Effector memory CD8-positive, alpha-beta T cell (primary cell): ENCODE results near the gene GCNT4.
"Not testable (repeated sequence)": the region's sequence is repeated elsewhere in the genome, so short reads cannot be mapped to it uniquely, and the experiment has no call there.

Source experiments
- ATAC-seq: fragments of 150-1000 bp; cut with Tn5 transposase; replicated peaks from 2 replicates; pipeline ENCODE4 v1.10.0; 2021; ENCODE audit warnings: mild to moderate bottlenecking, moderate library complexity
- DNase-seq, 3 experiments: peaks; one replicate each; pipeline ENCODE4 v3.0.0; 2021
- H3K27ac Mint-ChIP-seq, 2 donors: one replicate each; pipeline ENCODE4 v1.8.0; 2022; ENCODE audit warnings: mild to moderate bottlenecking in 2 of 2, mixed read lengths in 2 of 2, moderate library complexity in 2 of 2
- H3K27me3 Mint-ChIP-seq, 2 donors: one replicate each; pipeline ENCODE4 v1.8.0; 2022; ENCODE audit warnings: mixed read lengths in 2 of 2
- H3K36me3 Mint-ChIP-seq: one replicate; pipeline ENCODE4 v1.8.0; 2022; ENCODE audit warnings: mild to moderate bottlenecking, moderate library complexity, mixed read lengths; ENCODE audit not compliant: insufficient read depth
- H3K4me1 Mint-ChIP-seq, 2 donors: one replicate each; pipeline ENCODE4 v1.8.0; 2022; ENCODE audit warnings: low read depth in 2 of 2, mixed read lengths in 2 of 2
- H3K4me3 Mint-ChIP-seq, 2 donors: one replicate each; pipeline ENCODE4 v1.8.0; 2022; ENCODE audit warnings: mild to moderate bottlenecking in 2 of 2, mixed read lengths in 2 of 2, moderate library complexity in 2 of 2
- H3K9me3 Mint-ChIP-seq, 2 donors: one replicate each; pipeline ENCODE4 v1.8.0; 2022; ENCODE audit warnings: mixed read lengths in 2 of 2
- total RNA-seq, 9 experiments: gene quantifications; one replicate each; lab custom pipeline; 2026; lab: John Stamatoyannopoulos, UW

The GCNT4 gene, protein sequence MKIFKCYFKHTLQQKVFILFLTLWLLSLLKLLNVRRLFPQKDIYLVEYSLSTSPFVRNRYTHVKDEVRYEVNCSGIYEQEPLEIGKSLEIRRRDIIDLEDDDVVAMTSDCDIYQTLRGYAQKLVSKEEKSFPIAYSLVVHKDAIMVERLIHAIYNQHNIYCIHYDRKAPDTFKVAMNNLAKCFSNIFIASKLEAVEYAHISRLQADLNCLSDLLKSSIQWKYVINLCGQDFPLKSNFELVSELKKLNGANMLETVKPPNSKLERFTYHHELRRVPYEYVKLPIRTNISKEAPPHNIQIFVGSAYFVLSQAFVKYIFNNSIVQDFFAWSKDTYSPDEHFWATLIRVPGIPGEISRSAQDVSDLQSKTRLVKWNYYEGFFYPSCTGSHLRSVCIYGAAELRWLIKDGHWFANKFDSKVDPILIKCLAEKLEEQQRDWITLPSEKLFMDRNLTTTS
- total RNA-seq: 6.1 to 140 (median 16.0) reads per million in 9 experiments

DNA sequence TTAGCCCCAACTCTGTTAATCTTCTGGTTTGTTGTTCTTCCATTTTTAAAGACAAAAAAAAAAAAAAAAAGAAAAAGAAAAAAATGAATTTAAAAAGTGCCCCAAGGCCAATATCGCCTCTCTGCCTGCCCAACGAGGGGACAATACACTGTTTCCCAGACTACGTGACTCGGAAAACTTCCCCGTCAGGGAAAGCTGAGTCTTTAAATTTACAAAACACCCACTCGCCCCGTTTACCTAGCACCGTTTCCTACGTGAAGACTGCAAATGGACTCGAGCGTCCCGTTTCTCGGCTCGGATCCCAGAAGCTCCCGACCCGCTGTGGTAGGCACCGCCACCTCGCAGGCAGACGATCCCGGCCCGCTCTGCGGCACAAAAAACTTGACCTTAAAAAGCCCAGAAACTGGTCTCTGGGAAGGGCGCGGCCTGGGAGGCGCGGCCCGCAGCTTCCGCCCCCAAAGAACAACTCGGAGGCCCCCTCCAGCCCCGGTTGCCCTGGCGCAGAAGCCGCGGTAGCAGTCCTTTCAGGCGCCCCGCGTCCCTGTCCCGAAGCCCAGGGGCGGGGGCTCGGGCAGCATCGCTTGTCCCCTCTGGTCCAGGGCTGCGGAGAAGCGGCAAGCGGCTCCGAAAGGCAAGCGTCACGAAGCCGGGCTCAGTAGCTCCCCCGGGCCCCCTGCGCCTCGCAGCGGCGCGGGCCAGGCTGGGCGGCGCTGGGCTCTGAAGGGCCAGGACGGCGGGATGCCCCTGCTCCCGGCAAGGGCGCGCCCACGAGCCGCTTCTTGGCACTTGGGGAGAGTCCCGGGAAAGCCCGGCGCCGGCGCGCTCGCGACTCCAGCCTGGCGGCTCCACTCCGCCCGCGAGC is at the start of gene GCNT4:
GCNT4 (minus strand) TSS at position 367 of the 862 bp plus-strand sequence. CDS start 22,521 bp downstream, outside the sequence.
- Mint-ChIP-seq H3K4me1 (peaks cover 61 to 66% of the 10 kb centered on the region in 2 donors), H3K4me3 (peak within 1 kb of the TSS; percentile 61 to 92), H3K36me3 (peaks cover 9% of the 10 kb centered on the region), H3K27me3 (peaks cover 6 to 9% of the 10 kb centered on the region in 2 donors), H3K9me3 (no peaks in the 10 kb centered on the region), H3K27ac (peak within 1 kb of the TSS; percentile 90 to 93)
- ATAC-seq (peak; percentile 37), DNase-seq (peak; percentile 22 to 35 (median 25))

DNA sequence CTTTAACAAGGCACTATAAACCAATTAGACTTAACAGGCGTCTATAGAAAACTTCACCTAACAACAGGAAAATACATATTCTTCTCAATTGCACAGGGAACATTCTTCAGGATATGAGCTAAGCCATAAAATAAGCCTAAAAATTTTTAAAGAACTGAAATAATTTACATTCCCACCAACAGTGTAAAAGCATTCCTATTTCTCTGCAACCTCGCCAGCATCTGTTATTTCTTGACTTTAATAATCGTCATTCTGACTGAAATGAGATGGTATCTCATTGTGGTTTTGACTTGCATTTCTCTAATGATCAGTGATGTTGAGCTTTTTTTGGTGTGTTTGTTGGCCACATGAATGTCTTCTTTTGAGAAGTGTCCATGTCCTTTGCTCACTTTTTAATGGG is 43.6 kb upstream of the GCNT4 start:
- not testable (repeated sequence) for DNase-seq, H3K27me3 Mint-ChIP-seq, H3K27ac Mint-ChIP-seq, ATAC-seq, H3K4me3 Mint-ChIP-seq, H3K4me1 Mint-ChIP-seq, H3K9me3 Mint-ChIP-seq, H3K36me3 Mint-ChIP-seq

DNA sequence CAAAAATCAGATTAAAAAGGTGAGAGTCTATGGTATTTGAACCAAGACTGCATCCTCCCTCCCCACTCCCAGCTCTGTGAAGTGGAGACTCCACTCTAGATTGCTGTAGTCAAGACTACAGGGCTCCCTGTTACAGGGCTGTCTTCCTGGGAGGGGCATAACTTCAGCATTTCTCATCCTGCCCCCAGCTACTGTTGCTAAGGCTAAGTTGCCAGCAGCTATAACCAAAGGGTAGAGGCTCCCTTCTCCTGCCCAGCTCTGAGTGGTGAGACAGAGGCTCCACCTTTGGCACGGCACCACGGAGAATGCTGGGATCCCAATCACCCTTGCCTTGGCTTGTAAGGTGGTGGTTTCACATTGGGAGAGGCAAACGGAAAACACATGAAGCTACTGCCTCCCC is 39.2 kb upstream of the GCNT4 start:
- ATAC-seq (no peak), DNase-seq (no peak)
- Mint-ChIP-seq H3K4me1 (peaks cover 0 to 3% of the 10 kb centered on the region in 2 donors), H3K9me3 (no peaks in the 10 kb centered on the region), H3K36me3 (no peaks in the 10 kb centered on the region), H3K27me3 (no peaks in the 10 kb centered on the region), H3K4me3 (no peak overlapping the region), H3K27ac (no peak overlapping the region)

DNA sequence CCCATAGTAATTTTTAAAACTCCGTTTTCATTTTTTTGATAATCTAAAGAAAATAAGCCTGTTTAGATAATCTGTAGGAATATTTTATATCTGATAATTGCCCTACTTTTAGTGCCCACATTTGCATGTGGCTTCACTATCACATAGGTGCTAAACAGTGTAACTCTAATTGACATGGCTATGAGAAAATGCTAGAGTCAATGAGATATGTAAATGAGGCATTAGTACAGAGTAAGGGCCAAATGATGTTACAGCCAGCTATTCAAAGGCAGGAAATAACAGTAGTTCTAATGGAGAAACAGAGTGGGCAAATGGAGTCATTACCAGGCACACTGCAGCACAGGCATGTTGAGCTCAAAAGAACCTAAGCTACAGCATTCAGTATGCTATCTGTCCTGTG is 37.3 kb upstream of the GCNT4 start:
- Mint-ChIP-seq H3K27me3 (no peaks in the 10 kb centered on the region), H3K9me3 (no peaks in the 10 kb centered on the region)

DNA sequence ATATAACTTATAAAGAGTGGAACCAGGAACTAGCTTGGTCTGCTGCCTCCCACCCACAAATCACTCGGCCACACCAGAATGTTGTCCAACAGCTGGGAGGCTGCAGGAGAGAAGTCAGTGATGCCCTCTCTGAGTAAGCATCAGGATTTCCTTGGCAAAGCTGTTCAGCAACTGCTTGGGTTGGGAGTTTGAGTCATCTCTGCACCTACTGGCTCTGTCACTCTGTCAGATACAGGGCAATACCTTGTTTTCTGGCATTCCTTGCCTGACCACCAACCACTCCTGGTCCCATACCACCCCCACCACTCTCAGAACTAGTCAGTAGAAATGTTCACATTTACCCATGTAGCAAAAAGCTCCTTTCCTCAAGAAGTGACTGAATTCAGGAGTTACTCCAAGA is 36.8 kb upstream of the GCNT4 start:
- Mint-ChIP-seq H3K9me3 (no peaks in the 10 kb centered on the region), H3K4me3 (no peak overlapping the region), H3K4me1 (peaks cover 0 to 1% of the 10 kb centered on the region in 2 donors), H3K36me3 (no peaks in the 10 kb centered on the region), H3K27me3 (no peaks in the 10 kb centered on the region), H3K27ac (no peak overlapping the region)
- DNase-seq: no peak
- no peak for ATAC-seq

More for the DNA sequence above, 37.3 kb upstream of the GCNT4 start:
- Mint-ChIP-seq H3K27ac (no peak overlapping the region), H3K36me3 (no peaks in the 10 kb centered on the region), H3K4me3 (no peak overlapping the region), H3K4me1 (peaks cover 0 to 1% of the 10 kb centered on the region in 2 donors)
- ATAC-seq (no peak), DNase-seq (no peak)

DNA sequence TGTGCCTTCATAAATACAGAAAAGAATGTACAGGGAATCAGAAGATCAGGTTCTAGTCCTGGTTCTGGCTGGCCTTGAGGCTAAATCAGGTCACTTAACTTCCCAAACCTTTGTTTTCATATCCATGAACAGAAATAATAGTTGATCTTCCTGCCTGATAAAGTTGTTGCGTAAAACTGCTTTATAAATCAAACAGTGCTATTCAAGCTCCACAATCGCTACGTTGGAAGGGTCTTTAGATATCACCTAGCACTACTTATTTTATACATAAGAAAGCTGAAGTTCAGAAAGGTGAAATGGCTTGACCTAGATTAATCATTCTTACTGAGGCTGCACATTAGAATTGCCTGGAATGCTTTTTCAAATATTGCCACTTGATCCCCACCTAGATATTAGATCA is 36.3 kb upstream of the GCNT4 start:
- Mint-ChIP-seq H3K9me3 (no peaks in the 10 kb centered on the region), H3K4me1 (peaks cover 0 to 1% of the 10 kb centered on the region in 2 donors), H3K27ac (no peak overlapping the region), H3K36me3 (no peaks in the 10 kb centered on the region), H3K4me3 (no peak overlapping the region), H3K27me3 (no peaks in the 10 kb centered on the region)
- ATAC-seq (no peak), DNase-seq (no peak)

DNA sequence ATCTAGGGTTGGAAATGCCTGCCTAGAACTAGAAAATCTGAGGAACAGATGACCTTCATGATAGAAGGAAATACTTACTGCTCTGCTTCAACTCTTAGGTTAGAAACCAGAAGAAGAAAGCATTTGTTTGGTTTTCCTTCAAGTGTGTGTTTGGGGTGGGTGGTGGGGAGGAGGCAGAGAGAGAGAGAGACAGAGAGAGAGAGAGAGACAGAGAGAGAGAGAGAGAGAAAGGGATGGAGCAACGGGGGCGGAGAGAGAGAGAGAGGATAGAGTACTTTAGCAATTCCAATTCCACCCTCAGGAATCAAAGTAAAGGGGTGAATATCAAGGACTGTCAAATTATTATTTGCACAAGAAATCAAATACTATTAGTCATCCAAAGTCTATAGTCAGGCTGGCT is 29.2 kb upstream of the GCNT4 start:
- H3K4me3 Mint-ChIP-seq: no peak overlapping the region
- no peaks in the 10 kb centered on the region for H3K36me3 Mint-ChIP-seq
- DNase-seq (no peak), ATAC-seq (no peak)
- no peaks in the 10 kb centered on the region for H3K4me1 Mint-ChIP-seq
- no peaks in the 10 kb centered on the region for H3K27me3 Mint-ChIP-seq
- no peak overlapping the region for H3K27ac Mint-ChIP-seq
- H3K9me3 Mint-ChIP-seq: no peaks in the 10 kb centered on the region

DNA sequence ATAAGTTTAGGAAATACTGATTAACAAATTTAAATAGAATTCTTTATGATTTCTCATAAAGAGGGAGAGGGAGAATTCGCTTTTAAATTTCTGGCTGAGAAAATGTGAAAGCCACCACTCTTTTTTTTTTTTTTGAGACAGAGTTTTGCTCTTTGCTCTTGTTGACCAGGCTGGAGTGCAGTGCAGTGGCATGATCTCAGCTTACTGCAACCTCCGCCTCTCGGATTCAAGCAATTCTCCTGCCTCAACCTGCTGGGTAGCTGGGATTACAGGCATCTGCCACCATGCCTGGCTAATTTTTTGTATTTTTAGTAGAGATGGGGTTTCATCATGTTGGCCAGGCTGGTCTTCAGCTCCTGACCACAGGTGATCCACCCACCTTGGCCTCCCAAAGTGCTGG is 27.0 kb upstream of the GCNT4 start:
- H3K4me3 Mint-ChIP-seq, H3K4me1 Mint-ChIP-seq, H3K27me3 Mint-ChIP-seq, H3K27ac Mint-ChIP-seq, H3K9me3 Mint-ChIP-seq, H3K36me3 Mint-ChIP-seq, DNase-seq, ATAC-seq: not testable (repeated sequence)

DNA sequence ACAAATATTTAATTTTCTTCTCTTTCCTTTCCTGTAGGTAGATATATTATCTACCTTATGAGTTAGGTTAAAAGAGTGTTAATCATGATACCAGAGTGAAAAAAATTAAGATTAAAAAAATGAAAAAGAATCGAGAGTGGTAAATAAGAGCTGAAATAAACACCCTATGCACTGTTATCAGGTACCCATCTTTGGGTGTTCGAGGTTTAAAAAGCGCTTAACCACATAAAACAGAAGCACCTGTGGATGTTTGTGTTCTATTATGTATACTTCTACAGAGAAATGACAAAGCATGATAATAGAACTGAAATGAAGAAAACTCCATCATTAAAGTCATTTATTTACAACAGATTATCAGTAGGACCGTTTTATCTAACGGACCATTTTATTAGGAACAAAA is 25.7 kb upstream of the GCNT4 start:
- DNase-seq: no peak
- H3K4me3 Mint-ChIP-seq: no peak overlapping the region
- H3K27me3 Mint-ChIP-seq: no peaks in the 10 kb centered on the region
- H3K9me3 Mint-ChIP-seq: no peaks in the 10 kb centered on the region
- H3K36me3 Mint-ChIP-seq: no peaks in the 10 kb centered on the region
- H3K27ac Mint-ChIP-seq: no peak overlapping the region
- peak; percentile 70 for ATAC-seq
- H3K4me1 Mint-ChIP-seq: no peaks in the 10 kb centered on the region

DNA sequence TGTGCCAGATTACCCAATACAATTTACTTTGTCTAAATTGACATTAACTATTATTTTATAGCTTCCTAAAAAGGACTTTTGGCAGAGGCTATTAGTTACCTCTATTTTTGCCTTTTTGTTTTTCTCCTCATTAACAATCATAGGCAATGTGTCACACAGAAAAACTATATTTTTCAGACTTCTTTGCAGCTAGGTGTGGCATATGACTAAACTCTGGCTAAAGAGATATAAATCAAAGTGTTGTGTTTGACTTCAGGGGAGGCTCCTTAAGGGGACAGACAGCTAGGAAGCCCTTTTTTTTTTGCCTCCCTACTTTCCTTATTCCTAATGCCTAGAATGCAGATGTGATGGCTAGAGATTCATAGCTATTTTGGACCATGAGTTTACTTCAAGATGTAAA is 19.7 kb upstream of the GCNT4 start:
- Mint-ChIP-seq H3K9me3 (no peaks in the 10 kb centered on the region), H3K27ac (no peak overlapping the region), H3K36me3 (no peaks in the 10 kb centered on the region), H3K4me1 (no peaks in the 10 kb centered on the region), H3K4me3 (no peak overlapping the region), H3K27me3 (peaks cover 0 to 9% of the 10 kb centered on the region in 2 donors)
- no peak for DNase-seq
- no peak for ATAC-seq

DNA sequence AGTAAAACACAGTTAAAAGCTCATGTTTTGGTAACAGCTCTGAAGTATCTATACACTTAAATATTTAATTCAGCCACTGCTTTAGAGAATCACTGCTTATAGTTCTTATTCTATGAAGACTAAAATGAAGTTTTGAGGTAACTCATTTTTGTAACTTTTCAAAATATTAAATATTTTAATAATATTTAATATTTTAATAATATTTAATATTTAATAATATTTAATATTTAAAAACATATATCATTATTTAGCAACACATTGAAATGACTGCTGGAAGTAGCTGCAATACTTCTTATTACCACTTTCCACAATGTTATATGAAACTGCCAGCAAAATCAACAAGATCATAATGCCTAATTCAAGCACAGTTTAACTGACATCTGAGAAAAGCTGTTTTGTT is 18.7 kb upstream of the GCNT4 start:
- H3K4me1 Mint-ChIP-seq: no peaks in the 10 kb centered on the region
- no peak overlapping the region for H3K27ac Mint-ChIP-seq
- no peak overlapping the region for H3K4me3 Mint-ChIP-seq
- ATAC-seq (no peak), DNase-seq (no peak)
- H3K36me3 Mint-ChIP-seq: no peaks in the 10 kb centered on the region
- peaks cover 0 to 9% of the 10 kb centered on the region in 2 donors for H3K27me3 Mint-ChIP-seq
- H3K9me3 Mint-ChIP-seq: no peaks in the 10 kb centered on the region

DNA sequence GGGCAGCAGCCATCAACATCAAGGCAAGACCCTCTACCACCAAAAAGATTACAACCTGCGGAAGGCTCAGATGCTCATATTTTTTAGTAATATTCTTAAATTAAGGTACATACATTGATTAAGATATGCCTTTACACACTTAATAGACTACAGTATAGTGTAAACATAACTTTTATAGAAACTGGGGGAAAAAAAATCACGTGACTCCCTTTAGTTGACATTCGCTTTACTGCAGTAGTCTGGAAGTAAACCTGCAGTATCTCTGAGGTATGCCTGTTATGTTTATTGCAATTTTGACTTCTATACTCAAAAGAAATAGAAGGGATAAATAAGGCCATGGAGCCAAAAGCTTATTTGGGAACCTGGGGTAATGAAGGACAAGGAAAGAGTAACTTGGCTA is 15.1 kb upstream of the GCNT4 start:
- no peak for DNase-seq
- ATAC-seq: no peak
- Mint-ChIP-seq H3K4me1 (peaks cover 0 to under 1% of the 10 kb centered on the region in 2 donors), H3K27me3 (peaks cover 0 to 7% of the 10 kb centered on the region in 2 donors), H3K36me3 (no peaks in the 10 kb centered on the region), H3K4me3 (no peak overlapping the region), H3K9me3 (no peaks in the 10 kb centered on the region), H3K27ac (no peak overlapping the region)

DNA sequence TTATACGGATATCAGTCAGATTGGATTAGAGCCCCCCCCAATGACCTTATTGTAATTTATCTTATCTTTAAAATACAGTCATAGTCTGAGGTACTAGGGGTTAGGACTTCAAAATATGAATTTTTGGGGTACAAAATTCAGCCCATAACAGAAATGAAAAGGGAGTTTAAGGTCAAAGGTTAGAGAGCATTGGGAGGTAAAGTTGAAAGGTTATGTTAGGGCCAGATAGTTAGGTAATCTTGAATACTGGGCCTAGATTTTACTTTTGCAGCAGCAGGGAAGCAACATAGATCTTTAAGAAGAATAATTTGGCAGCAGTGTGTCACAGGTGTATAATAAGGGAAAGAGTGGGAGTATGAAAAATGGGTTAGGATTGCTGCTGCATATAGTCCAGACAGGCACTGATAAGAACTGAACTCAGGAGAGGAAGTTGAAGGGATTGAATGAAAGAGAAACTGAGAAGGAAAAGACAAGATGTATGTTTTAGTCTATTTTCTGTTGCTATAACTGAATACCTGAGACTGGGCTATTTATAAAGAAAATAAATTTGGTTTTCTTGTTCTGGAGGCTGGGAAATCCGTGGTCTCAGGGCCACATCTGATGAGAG is 10.7 kb upstream of the GCNT4 start:
- Mint-ChIP-seq H3K9me3 (no peaks in the 10 kb centered on the region), H3K27ac (no peak overlapping the region), H3K36me3 (peaks cover 2% of the 10 kb centered on the region), H3K27me3 (no peaks in the 10 kb centered on the region), H3K4me3 (no peak overlapping the region), H3K4me1 (peaks cover 0 to 1% of the 10 kb centered on the region in 2 donors)
- no peak for DNase-seq
- no peak for ATAC-seq
